ENCODE measurements around the gene ZNF101. TPM values are rescaled to one million over a fixed set of nuclear protein-coding genes. Genes with fewer than 3 reads are reported as not detected.

The ZNF101 gene
- total RNA-seq, 4 donors from 2014 or later = 0.39 to 9.7 (median 2.5) TPM

- in situ Hi-C loops (cut with MboI; ENCODE audit: low sequenced_read_pairs in 4 of 4) (no loop called here), intact Hi-C loops (cut with DNase I; ENCODE audit: low total_unique reads) (no loop called here)
- Histone ChIP-seq H3K27me3 (peaks cover 15 to 32% (median 24%) of the 10 kb centered on the region in 3 donors), H3K27ac (no peak overlapping the region), H3K36me3 (no peaks in the 10 kb centered on the region), H3K9me3 (no peaks in the 10 kb centered on the region), H3K4me1 (no peaks in the 10 kb centered on the region), H3K4me3 (no peak overlapping the region)
- DNase-seq = no peak
- no peak for ATAC-seq
- TF ChIP-seq CTCF (IDR thresholded peaks at IDR 0.05 in 4 of 5, conservative IDR thresholded peaks at IDR 0.05 in 1 of 5) = no peak
- TF ChIP-seq POLR2A (IDR thresholded peaks at IDR 0.05) = no peak
Measured at GRCh38 chr19:19624032-19624570, 44.5 kb upstream of the ZNF101 start.

- H3K36me3 ChIP-seq = no peaks in the 10 kb centered on the region
- no peaks in the 10 kb centered on the region for H3K4me1 ChIP-seq
- no peak for DNase-seq
- no peak overlapping the region for H3K4me3 ChIP-seq
- TF ChIP-seq POLR2A (IDR thresholded peaks at IDR 0.05) (no peak), CTCF (IDR thresholded peaks at IDR 0.05 in 4 of 5, conservative IDR thresholded peaks at IDR 0.05 in 1 of 5) (no peak)
- intact Hi-C loops (cut with DNase I; ENCODE audit: low total_unique reads) (no loop called here), in situ Hi-C loops (cut with MboI; ENCODE audit: low sequenced_read_pairs in 4 of 4) (no loop called here)
- H3K27me3 ChIP-seq = peaks cover 15 to 29% (median 24%) of the 10 kb centered on the region in 3 donors
- ATAC-seq = no peak
- H3K9me3 ChIP-seq = no peaks in the 10 kb centered on the region
- H3K27ac ChIP-seq = no peak overlapping the region
Measured at GRCh38 chr19:19626516-19627472, 41.8 kb upstream of the ZNF101 start.

- no peaks in the 10 kb centered on the region for H3K36me3 ChIP-seq
- DNase-seq (no peak), ATAC-seq (no peak)
- H3K4me3 ChIP-seq = peak within 1 kb of the TSS; percentile 13 to 40 (median 36)
- in situ Hi-C loops (cut with MboI; ENCODE audit: low sequenced_read_pairs in 4 of 4) (no loop called here), intact Hi-C loops (cut with DNase I; ENCODE audit: low total_unique reads) (no loop called here)
- no peaks in the 10 kb centered on the region for H3K4me1 ChIP-seq
- no peak within 1 kb of the TSS for H3K27ac ChIP-seq
- H3K27me3 ChIP-seq = peaks cover 15 to 29% (median 24%) of the 10 kb centered on the region in 3 donors
- TF ChIP-seq CTCF (IDR thresholded peaks at IDR 0.05 in 4 of 5, conservative IDR thresholded peaks at IDR 0.05 in 1 of 5) = no peak
- no peak for TF ChIP-seq POLR2A (IDR thresholded peaks at IDR 0.05)
- no peaks in the 10 kb centered on the region for H3K9me3 ChIP-seq
Measured at GRCh38 chr19:19627621-19628500, 40.8 kb upstream of the ZNF101 start, which contains the start of gene LPAR2. Gene LPAR2 (minus strand): TSS chr19:19628220. CDS start chr19:19627275, 945 bp downstream.

GRCh38 chr19:19628501-19629134 is 40.0 kb upstream of the ZNF101 start:
- no peaks in the 10 kb centered on the region for H3K4me1 ChIP-seq
- peak overlapping the region; percentile 10 to 40 (median 24) for H3K4me3 ChIP-seq
- in situ Hi-C loops (cut with MboI; ENCODE audit: low sequenced_read_pairs in 4 of 4) (no loop called here), intact Hi-C loops (cut with DNase I; ENCODE audit: low total_unique reads) (no loop called here)
- H3K36me3 ChIP-seq = no peaks in the 10 kb centered on the region
- ATAC-seq (no peak), DNase-seq (no peak)
- H3K9me3 ChIP-seq = no peaks in the 10 kb centered on the region
- peaks cover 15 to 29% (median 24%) of the 10 kb centered on the region in 3 donors for H3K27me3 ChIP-seq
- H3K27ac ChIP-seq = no peak overlapping the region
- no peak for TF ChIP-seq CTCF (IDR thresholded peaks at IDR 0.05 in 4 of 5, conservative IDR thresholded peaks at IDR 0.05 in 1 of 5)
- TF ChIP-seq POLR2A (IDR thresholded peaks at IDR 0.05) = no peak

Data from gastrocnemius medialis (tissue), 4 donors.